Activated T-cell treated with anti-CD3 and anti-CD28 coated beads, Interleukin-2, amount 50 U/mL, for 1 hour (primary cell): ENCODE results near the gene RAPGEF2.

Experiments used
- DNase-seq: peaks from one replicate; pipeline ENCODE4 v3.0.0-alpha.2; 2020

The RAPGEF2 gene

DNA sequence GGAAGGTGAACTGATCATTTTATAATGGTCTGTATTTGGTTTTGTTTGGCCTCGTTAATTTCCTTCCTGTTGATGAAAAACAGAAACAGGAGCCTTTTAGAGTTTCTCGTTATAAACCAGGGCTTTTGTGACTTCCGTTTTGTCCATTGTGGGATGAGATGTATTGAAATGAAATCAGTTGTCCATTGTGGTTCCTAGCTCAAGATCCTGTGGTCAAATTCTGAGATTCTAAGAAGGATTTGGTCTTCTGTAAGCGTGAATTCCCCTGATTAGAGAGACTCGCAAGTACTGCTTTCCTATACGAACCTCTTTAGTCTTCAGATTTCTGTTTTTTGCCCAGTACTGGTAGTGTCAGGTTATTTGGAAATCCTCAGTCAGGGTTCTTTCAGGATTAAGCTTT is 101.7 kb downstream of the RAPGEF2 start:
- no peak for DNase-seq

DNA sequence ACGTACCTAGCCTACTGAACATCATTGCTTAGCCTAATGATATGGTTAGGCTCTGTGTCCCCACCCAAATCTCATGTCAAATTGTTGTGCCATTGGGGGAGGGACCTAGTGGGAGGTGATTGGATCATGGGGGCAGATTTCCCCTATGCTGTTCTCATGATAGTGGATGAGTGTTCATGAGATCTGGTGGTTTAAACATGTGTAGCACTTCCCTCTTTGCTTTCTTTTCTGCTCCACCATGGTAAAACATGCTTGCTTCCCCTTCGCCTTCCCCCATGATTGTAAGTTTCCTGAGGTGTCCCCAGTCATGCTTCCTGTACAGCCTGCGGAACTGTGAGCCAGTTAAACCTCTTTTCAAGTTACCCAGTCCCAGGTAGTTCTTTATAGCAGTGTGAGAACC is 102.6 kb downstream of the RAPGEF2 start:
- no peak for DNase-seq

GRCh38 chr4:159206427-159206871 is 103.6 kb downstream of the RAPGEF2 start:
- DNase-seq, result no peak

- DNase-seq, result no peak
Measured at GRCh38 chr4:159209249-159209648, 106.4 kb downstream of the RAPGEF2 start.

DNA sequence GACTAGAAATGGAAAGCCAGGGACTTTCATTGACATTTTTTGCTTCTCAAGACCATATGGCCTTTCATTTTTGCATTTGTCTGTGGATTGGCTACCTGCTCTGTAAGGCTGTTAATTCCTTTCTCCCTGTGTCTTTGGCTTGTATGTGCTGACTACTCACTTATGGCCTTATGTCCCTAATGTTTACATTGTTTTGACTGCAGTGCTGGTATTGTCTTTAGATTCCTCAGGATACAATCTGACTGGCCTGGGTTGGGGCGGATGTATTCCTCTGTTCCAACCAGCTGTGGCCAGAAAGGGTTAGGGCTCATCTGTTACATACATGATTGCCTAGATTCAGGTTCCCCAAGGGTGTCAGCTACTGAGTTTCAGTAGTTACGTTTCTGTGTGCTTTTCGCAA is 108.1 kb downstream of the RAPGEF2 start:
- no peak for DNase-seq

DNA sequence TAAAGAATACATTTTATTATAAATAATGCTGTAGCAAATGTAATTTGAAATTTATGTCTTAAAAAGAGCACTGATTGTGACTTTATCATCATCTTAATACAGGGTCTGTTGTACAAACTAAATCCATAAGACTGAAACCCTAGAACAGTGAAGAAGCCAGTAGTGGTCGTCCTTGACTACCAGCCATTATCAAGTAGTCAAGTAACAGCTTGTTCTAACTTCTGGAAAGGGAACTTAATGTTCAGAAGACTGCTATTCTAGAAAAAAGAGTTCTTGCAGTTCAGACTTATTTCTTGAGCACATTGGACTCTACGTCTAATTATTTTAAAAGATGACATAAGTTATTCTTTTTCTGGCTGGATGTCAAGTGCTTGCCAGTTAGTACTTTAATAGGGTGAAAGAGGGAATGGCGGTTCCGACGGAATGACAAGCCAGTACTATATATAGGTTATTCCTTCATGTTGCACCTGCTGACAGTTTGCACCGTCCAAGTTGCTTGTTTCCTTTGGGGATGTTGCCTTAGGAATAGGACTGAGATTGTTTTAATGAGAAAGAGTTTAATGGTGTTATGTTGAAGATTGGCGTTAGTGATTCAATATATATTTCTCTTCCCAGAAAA is 109.9 kb downstream of the RAPGEF2 start:
- DNase-seq, result no peak

- DNase-seq, result no peak
Measured at GRCh38 chr4:159216834-159217233, 114.0 kb downstream of the RAPGEF2 start.

- no peak for DNase-seq
Measured at GRCh38 chr4:159219862-159220261, 117.0 kb downstream of the RAPGEF2 start.

GRCh38 chr4:159220353-159220752 is 117.5 kb downstream of the RAPGEF2 start:
- no peak for DNase-seq

- DNase-seq, result no peak
Measured at GRCh38 chr4:159221280-159221679, 118.4 kb downstream of the RAPGEF2 start.

DNA sequence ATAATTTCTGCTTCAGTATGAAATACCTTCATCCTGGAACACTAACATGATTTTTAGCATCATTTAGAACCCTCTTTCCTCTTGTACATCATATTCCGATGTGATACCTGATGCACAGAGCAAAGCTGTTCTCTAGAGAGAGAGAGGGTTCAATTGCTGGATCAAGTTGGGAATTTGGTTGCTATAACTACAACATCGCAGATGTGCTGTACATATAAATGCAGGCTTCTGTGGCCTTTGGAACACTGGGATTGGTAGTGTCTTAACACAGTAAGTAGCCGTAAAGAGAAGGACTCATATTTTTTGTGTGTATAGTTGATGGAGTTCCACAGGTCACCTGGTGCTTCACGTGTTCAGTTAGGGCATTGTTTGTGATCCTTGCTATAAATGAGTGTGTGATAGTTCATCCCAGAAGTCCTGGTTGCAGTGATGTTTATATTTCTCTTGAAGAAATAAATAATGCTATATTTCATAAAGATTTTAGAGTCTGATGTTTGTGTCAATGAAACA is 119.2 kb downstream of the RAPGEF2 start:
- no peak for DNase-seq

- DNase-seq, result no peak
Measured at GRCh38 chr4:159224408-159224807, 121.5 kb downstream of the RAPGEF2 start.

DNA sequence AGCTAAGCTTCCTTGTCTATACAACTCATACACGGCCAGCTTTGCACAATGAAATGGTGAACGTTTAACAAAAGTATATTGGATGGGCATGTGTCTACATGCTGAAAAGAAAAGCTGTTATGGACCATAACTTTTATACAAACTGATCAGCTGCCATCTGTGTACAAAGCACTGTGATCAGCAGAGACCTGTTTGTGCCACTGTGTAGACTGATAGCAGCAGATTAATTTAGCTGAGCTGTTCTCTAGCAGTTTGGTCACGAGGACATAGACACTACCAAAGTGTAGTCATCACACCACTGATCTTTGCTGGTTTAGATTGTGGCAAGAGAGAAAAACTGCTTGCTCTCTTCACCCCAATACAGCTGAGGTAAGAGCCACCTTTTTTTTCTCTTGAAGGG is 124.5 kb downstream of the RAPGEF2 start:
- no peak for DNase-seq

GRCh38 chr4:159227984-159228383 is 125.1 kb downstream of the RAPGEF2 start:
- DNase-seq, result no peak

DNA sequence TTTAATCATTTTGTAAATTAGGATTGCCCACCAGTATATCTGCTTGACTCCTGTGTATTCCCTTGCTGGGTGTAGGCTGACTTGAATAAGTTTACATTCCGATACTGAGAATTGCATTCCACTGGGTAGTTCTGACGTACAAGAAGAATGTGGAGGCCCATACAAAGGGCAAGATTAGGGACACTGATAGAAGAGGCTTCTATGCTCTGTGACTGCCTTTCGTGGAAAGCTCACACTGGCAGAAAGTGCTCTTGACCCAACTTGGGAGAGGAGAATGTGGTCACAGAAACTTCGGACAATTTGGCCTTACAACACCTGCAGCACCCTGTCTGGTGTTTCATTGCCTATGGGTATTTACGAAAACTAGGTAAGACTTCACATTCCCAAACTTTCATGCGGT is 126.3 kb downstream of the RAPGEF2 start:
- DNase-seq, result no peak

DNA sequence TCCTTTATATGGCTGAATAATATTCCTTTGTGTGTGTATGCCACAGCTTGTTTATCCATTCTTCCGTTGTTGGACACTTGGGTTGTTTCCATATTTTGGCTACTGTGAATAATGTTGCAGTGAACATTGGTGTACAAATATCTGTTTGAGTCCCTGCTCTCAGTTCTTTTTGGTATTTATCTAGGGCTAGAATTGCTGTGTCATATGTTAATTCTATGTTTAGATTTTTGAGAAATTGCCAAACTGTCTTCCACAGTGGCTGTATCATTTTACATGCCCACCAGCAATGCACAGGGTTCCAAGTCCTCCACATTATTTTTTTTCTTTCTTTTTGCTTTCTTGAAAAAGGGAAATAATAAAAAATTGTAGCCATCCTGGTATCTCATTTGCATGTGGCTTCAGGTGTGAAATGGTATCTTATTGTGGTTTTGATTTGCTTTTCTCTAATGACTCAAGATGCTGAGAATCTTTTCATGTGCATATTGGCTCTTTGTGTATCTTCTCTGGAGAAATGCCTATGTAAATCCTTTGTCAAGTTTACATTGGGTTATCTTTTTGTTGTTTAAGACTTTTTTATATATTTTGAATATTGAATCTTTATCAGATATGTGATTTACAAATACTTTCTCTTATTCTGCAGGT is 129.7 kb downstream of the RAPGEF2 start:
- DNase-seq, result no peak

GRCh38 chr4:159235779-159236368 is 133.0 kb downstream of the RAPGEF2 start:
- no peak for DNase-seq

DNA sequence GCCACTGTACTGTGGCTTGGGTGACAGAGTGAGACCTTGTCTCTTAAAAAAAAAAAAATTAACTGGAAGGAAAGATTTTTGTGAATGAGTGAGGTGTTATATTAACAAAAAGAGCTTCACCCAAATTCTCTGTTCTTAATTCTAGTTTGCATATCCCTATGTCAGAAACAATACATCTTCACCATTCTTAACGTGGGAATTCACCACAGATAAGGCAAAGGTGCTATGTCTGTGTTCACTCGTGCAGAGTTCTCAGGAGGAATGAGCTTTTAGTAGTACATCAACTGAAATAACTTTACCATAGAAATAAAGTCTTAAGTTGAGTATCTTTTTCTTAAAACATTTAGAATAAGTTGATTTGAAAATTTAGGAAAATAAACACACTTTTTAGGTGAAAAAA is 135.1 kb downstream of the RAPGEF2 start:
- DNase-seq, result no peak

DNA sequence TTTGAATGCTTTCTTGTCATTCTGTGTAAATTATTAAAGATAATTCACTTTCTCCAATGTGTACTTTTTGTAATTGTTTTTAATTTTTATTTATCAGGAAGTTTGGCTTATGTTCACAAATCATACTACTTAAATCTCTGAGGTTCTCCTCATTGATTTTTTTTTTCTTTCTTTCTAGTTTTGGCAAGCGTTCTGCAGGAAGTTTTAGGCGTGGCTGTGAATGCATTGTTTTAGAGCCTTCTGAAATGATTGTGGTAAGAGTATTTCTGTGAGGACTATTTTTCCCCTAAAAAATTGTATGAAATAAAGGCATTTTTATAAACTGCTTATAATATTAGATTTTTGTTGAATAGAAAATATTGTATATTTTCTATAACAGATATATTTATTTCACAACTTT is 135.8 kb downstream of the RAPGEF2 start:
- no peak for DNase-seq

GRCh38 chr4:159239629-159240028 is 136.8 kb downstream of the RAPGEF2 start:
- no peak for DNase-seq

- DNase-seq, result no peak
Measured at GRCh38 chr4:159240046-159240445, 137.2 kb downstream of the RAPGEF2 start.

- DNase-seq, result no peak
Measured at GRCh38 chr4:159240687-159241086, 137.8 kb downstream of the RAPGEF2 start.

DNA sequence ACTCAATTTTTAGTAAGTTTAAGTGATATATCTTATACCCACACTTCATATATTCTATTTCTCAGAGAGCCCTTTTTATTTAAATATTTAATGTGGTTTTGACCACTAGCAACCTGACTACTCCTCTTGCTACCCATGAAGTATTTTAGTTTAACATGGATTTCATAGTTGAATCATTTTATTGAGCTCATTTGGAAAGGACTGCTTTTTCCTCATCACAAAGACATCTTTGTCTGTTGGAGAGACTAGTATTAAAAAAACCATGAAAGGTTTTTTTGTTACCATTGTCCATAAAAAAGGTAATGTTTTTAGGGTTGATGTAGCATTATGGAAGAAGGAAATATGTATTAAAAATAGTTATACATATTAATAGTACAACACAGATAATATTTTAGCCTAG is 139.5 kb downstream of the RAPGEF2 start:
- no peak for DNase-seq
